Choroid plexus epithelial cell (primary cell): ENCODE data around the gene ATP10A.

ENCODE experiments used
- DNase-seq: peaks from one replicate; pipeline ENCODE4 v3.0.0-alpha.2; 2010; ENCODE audit warnings: low read depth
- H3K4me3 ChIP-seq: 2 replicates; pipeline ENCODE4 v1.5.1; 2011; ENCODE audit warnings: low read depth, mild to moderate bottlenecking, control low read depth, low read length, moderate library complexity
- CTCF ChIP-seq: conservative IDR thresholded peaks from 2 replicates; pipeline ENCODE4 v1.5.1; 2011; ENCODE audit warnings: low read depth, mild to moderate bottlenecking, control low read depth, inconsistent platforms, low read length, moderate library complexity

The ATP10A gene

GRCh38 chr15:25903024-25903581, 40.0 kb upstream of the ATP10A start:
- DNase-seq = no peak
- TF ChIP-seq CTCF = no peak
- H3K4me3 ChIP-seq = no peak overlapping the region

- no peak overlapping the region for H3K4me3 ChIP-seq
- TF ChIP-seq CTCF = no peak
- no peak for DNase-seq
These were observed 38.9 kb upstream of the ATP10A start for GRCh38 chr15:25901811-25902605.

GRCh38 chr15:25900901-25901300, 37.8 kb upstream of the ATP10A start:
- no peak for TF ChIP-seq CTCF
- no peak overlapping the region for H3K4me3 ChIP-seq
- DNase-seq = no peak

GRCh38 chr15:25900431-25900830, 37.3 kb upstream of the ATP10A start:
- no peak overlapping the region for H3K4me3 ChIP-seq
- TF ChIP-seq CTCF = no peak
- DNase-seq = no peak

- DNase-seq = no peak
- TF ChIP-seq CTCF = no peak
- no peak overlapping the region for H3K4me3 ChIP-seq
These were observed 36.7 kb upstream of the ATP10A start for GRCh38 chr15:25899870-25900269.

GRCh38 chr15:25897658-25898057, 34.5 kb upstream of the ATP10A start:
- no peak for DNase-seq
- TF ChIP-seq CTCF = no peak
- no peak overlapping the region for H3K4me3 ChIP-seq
